GM21515 (cell line): ENCODE results near the gene PODN.

Experiments used
- ATAC-seq: cut with Tn5 transposase; IDR thresholded peaks from one replicate; pipeline ENCODE4 v1.9.1; 2021; ENCODE audit not compliant: unreplicated experiment

PODN gene

GRCh38 chr1:53049574-53049967 lies 12.4 kb upstream of the PODN start:
- ATAC-seq = no peak

GRCh38 chr1:53050310-53050709 lies 11.7 kb upstream of the PODN start:
- ATAC-seq = no peak

- ATAC-seq = no peak
These were observed 10.3 kb upstream of the PODN start for GRCh38 chr1:53051676-53052075.

- ATAC-seq = no peak
These were observed 4.9 kb upstream of the PODN start for GRCh38 chr1:53057127-53057526.

DNA sequence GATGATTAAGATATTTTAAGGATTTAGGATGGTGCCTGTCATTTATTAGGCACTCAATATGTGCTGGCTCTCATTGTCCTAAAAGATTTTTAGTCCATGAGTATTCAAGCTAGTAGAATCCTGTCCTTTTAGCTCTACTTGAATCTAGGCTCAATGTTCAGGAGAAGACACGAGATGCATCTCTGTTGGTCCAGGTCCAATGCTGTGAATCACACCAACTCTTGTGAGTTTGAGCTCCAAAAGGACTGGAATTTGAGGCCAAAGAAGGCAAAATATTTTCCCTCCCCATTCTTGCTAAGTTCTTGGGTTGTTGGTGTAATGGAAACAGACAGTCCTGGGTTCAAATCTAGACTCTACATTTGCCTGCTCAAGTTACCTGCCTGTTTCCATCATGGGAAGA lies 1.4 kb upstream of the PODN start:
- no peak for ATAC-seq

GRCh38 chr1:53061123-53061858 lies 722 bp upstream of the PODN start:
- no peak for ATAC-seq

- no peak for ATAC-seq
These were observed 937 bp downstream of the PODN start for GRCh38 chr1:53062708-53063591.

DNA sequence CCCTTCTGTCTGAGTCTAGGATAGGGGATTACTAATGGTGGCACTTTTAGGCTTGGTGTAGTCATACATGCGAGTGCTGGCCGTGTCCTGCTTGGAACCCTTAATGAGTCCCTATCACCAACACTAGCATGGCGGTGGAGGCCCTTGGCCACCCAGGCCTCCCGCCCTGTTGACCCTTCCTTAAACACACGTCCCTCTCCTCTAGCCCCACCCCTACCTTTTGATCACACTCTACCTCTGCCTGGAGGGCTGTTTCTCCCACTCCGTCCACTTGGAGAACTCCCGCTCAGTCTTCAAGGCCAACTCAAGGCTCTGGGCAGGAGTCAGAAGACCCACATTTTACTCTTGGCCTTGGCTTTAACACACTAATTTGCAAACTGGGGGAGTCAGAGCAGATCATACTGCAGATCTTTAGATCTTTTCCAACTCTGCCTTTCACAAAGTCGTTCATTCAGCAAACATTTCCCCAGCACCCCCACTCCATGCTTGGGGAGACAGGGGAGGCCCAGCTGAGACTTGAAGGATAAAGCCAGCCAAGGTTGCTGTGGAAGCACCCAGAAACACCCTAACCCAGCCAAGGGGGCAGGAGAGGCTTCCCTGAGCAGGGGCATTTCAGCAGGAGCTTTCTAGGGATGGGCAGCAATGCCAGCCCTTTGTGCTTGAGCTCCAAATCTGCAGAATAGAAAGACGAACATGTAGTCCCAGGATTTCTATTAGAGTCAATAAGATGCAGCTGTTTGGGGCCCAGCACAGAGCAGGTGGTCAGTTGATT lies 1.9 kb downstream of the PODN start:
- ATAC-seq = no peak

DNA sequence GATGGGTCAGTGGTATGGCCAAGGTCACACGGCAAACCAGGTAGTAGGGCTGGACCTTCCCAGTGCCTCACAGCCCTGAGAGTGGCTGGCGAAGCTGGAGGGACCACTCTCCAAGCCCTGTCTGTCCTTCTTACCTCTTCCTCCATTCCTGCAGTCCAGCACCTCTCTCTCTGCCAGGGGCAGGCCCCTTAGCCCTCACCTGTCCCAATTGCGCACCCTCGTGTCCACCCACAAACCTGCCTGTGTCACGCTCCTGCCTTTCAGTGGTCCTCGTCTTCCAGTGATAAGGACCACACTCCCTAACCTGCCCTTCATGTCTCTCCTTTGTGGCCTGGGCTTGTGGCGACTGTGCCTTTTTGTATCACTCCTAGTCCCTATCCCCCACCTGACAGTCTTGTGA lies 3.4 kb downstream of the PODN start:
- no peak for ATAC-seq

GRCh38 chr1:53066488-53066887 lies 4.5 kb downstream of the PODN start:
- ATAC-seq = no peak

GRCh38 chr1:53066891-53067738 lies 5.1 kb downstream of the PODN start:
- ATAC-seq = no peak

DNA sequence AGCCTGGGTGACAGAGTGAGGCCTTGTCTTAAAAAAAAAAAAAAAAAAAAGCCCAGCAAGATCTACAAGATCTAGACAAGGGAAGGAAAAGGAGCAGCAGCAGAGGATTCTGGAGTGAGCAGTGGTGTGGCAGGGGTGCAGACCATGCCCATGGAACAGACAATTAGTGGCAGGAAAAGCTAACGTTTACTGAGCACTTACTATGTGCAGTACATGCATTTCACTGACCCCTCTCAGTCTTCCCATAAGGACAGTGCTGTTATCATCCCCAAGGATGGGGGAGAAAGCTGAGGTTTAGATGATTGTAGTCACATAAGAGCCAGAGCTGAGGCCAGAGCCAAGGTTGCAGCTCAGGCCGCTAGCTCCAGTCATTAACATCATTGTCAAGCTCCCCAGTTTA lies 5.9 kb downstream of the PODN start:
- ATAC-seq = no peak

DNA sequence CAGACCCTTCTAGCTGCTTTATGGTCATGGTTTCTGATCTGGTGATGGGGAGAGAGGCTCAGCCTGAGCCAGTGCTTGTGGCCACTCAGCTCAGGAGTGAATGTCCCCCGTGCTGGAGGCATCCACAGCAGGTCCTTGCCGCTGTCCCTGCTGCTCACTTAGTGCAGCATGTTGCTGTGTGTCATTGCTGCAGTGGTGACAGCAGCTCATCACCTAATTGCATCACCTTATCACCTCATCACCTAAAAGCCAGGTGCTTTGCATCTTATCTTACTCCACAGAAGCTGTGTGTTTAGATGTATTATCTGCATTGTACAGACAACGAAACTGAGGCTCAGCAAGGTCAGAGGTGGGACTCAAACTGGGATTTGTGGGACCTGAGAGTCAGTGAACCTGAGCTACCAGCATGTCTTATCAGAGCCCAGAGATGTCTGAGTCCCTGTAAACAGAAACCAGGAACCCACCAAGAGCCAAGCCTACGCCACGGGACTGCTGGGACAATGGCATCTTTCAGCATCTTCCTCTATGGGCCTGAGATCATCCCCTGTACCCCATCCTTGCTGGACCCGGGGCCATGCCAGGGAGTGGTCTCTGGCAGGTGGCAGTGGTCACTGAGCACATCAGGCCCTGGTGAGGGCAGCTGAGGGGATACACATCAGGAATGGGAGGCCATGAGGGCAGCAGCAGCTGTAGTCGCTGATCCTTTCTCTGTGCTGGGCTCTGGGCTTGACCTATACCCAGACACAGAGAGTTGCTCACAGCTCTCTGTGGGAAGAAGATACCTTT lies 6.5 kb downstream of the PODN start:
- no peak for ATAC-seq

DNA sequence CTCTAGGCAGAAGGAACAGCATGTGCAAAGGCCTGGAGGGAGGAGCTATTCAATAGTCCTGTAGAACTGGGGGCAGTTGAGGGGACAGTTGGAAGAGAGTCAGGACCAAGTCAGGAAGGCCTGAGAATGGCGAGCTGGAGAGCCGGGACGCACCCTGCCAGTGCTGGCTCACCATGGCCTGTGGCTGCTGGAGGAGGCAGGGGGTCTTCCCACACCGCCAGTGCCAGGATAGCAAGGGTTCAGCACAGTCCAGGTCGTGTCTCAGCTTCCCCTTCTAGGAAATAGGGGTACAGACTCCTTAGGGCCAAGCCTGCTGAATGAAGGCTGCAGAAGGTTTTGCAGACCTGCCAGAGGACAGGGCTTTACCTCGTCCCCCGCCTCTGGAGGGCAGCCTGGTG lies 7.3 kb downstream of the PODN start:
- no peak for ATAC-seq

DNA sequence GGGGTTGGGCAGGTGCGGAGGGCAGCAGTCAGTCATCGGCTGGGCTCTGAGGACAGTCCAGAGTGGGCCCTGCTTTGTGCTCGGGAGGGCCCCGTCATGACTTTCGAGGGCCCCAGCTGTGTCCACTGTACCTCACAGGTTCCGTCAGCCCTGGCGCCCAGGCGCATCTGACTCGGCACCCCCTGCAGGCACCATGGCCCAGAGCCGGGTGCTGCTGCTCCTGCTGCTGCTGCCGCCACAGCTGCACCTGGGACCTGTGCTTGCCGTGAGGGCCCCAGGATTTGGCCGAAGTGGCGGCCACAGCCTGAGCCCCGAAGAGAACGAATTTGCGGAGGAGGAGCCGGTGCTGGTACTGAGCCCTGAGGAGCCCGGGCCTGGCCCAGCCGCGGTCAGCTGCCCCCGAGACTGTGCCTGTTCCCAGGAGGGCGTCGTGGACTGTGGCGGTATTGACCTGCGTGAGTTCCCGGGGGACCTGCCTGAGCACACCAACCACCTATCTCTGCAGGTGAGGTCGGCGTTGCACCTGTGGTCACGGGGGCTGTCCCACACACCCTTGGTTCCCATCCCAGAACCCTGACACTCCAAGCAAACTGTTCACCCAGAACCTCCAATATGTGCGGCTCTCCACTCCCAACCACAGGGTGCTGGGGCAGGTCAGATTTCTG lies 7.8 kb downstream of the PODN start:
- no peak for ATAC-seq

DNA sequence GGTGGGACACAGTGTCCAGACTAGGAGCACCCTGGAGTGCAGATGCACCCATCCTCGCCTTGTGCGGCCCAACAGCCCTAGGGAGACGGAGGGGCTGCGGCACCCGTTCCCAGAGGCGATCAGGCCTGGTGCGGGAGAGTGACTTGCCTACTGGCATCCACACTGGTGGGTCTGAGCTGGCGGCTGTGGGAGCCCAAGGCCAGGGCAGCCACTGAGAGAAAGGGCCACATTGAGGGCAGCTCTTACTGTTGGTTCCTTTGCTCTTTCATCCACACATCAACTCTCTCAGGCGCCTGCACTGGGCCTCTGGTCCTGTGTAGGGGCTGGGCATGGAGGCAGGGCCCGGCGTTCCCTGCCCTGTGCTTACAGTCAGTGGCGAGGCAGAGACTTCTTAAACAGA lies 8.6 kb downstream of the PODN start:
- ATAC-seq = no peak

DNA sequence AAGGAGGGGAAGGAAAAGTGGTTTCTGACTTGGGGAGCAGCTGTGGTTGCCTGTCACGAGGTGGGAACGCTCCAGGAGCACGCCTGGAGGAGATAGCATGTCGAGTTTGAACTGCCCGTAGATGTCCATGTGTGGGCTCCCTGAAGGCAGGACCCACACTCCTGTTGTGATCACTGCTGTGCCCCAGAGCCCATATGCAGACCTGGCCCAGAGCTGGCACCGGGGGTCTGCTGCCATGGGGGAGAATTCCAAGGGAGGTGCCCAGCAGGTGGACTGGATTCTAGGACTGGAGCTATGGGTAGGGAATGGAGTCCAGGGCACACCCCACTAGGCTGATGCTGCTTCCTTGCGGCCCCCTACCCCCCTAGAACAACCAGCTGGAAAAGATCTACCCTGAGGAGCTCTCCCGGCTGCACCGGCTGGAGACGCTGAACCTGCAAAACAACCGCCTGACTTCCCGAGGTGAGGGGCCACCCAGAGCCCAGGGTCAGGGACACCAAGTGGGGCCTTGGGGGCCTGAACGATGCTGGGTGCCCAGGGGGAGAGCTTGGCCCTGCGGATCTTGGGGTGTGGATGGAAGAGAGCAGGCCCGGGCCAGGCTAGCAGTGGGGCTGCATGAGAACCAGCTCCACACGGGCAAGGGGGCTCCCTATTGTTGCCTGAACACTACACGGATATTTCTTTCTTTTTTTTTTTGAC lies 9.3 kb downstream of the PODN start:
- ATAC-seq = no peak

DNA sequence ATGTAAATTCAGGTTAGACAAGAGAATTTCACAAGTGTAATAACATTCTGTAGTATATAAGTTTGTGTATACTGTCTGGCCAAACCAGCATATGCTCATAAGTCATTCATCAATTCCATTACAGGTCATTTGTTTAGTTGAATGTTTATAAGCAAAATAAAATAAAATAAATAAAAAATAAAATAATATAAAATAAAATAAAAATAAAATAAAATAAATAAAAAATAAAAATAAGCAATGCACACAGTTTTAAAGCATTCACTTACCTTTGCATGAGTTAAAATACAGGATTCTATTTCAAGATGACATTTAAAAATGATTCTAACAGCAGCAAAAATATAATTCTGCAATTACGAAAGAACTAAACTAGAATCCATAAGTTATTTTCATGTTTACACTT lies 9.9 kb downstream of the PODN start:
- no peak for ATAC-seq

DNA sequence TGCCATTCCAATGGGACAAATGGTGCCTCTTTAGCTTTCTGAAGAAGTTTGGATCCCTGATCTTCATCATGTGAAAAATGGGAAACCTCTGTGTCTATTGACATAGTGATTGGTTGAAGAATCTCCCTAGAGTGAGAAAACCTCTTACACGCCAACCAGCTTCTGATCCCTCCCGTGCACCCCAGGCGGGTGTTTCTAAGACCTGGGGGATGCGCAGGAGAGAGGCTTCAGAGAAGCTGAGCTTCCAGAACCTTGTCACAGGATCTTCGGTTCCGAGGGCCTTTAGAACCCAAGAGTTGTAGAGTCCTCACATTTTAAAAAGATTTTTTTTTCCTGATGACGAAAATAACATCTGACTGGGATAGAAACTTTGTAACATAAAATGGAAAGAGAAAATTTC lies 11.3 kb downstream of the PODN start:
- no peak for ATAC-seq
